Thoracic aorta (tissue), 2 donors: ENCODE measurements around the gene RAB3GAP1. TPM values are rescaled to one million over a fixed set of nuclear protein-coding genes. Genes with fewer than 3 reads are reported as not detected.

Experiments
- ATAC-seq: fragments of 150-250 bp; one replicate; pipeline ENCODE4 v1.8.0; 2017; ENCODE audit warnings: low read depth; ENCODE audit not compliant: insufficient number of reproducible peaks, low FRiP score
- DNase-seq: peaks from one replicate; pipeline ENCODE4 v3.0.0-alpha.2; 2020; ENCODE audit warnings: low spot score
- H3K27ac ChIP-seq, 2 donors: fragments of 200-600 bp; sonication (generic); 1 replicate in 1 of 2; 2 replicates in 1 of 2; pipeline ENCODE4 v1.5.1; 2016; ENCODE audit warnings: mild to moderate bottlenecking in 2 of 2, moderate library complexity in 2 of 2
- H3K27me3 ChIP-seq: fragments of 200-600 bp; sonication (generic); replicated peaks from 2 replicates; pipeline ENCODE4 v1.6.0; 2016; ENCODE audit warnings: mild to moderate bottlenecking; ENCODE audit not compliant: insufficient read depth
- H3K36me3 ChIP-seq: fragments of 200-600 bp; sonication (generic); one replicate; pipeline ENCODE4 v1.5.1; 2016
- H3K4me1 ChIP-seq, 2 donors: fragments of 200-600 bp; sonication (generic); 1 replicate in 1 of 2; 2 replicates in 1 of 2; pipeline versions ENCODE4 v1.5.1 to v1.6.0; 2016; ENCODE audit warnings: low read depth in 2 of 2, mild to moderate bottlenecking in 1 of 2; ENCODE audit not compliant: control insufficient read depth in 1 of 2
- H3K4me3 ChIP-seq: fragments of 200-600 bp; sonication (generic); 2 replicates; pipeline ENCODE4 v1.5.1; 2016; ENCODE audit warnings: mild to moderate bottlenecking
- H3K9me3 ChIP-seq: fragments of 200-600 bp; sonication (generic); 2 replicates; pipeline ENCODE4 v1.5.1; 2016
- total RNA-seq, 2 donors: library from RNA; depleted of rRNA; stranded (reverse); fragments of >200 nt; gene quantifications; one replicate each; pipeline versions ENCODE4 v1.1.0 to v1.2.3, GENCODE V29; 2016
- TF ChIP-seq, protein P1 (sequence below): fragments of 200-600 bp; sonication (generic); IDR thresholded peaks from one replicate; pipeline ENCODE4 v1.5.1; 2019; ENCODE audit warnings: antibody characterized with exemption

RAB3GAP1 gene
- total RNA-seq, 2 donors from 2014 or later = 56.0 to 69.4 TPM

DNA sequence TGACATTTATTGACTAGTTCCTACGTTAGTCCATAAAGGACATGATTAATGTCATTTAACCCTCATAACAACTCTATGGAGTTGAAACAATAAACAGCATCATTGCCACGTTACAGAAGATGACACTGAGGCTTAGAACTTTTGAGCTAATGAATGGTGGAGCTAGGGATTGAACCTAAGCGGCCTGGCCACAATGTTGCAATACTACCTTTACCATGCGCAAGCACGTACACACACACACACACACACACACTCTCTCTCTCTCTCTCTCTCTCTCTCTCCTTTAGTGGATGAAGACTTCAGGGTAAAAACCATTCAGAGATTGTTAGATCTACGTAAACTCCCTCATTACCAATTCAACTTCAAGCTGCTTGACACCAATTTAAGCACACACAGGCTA is 4.0 kb upstream of the RAB3GAP1 start:
- Histone ChIP-seq H3K27ac (no peak overlapping the region), H3K36me3 (no peaks in the 10 kb centered on the region), H3K27me3 (no peaks in the 10 kb centered on the region), H3K4me1 (peaks cover under 1 to 12% of the 10 kb centered on the region in 2 donors), H3K9me3 (no peaks in the 10 kb centered on the region), H3K4me3 (no peak overlapping the region)
- DNase-seq = no peak
- no peak for ATAC-seq
- TF ChIP-seq, protein P1, sequence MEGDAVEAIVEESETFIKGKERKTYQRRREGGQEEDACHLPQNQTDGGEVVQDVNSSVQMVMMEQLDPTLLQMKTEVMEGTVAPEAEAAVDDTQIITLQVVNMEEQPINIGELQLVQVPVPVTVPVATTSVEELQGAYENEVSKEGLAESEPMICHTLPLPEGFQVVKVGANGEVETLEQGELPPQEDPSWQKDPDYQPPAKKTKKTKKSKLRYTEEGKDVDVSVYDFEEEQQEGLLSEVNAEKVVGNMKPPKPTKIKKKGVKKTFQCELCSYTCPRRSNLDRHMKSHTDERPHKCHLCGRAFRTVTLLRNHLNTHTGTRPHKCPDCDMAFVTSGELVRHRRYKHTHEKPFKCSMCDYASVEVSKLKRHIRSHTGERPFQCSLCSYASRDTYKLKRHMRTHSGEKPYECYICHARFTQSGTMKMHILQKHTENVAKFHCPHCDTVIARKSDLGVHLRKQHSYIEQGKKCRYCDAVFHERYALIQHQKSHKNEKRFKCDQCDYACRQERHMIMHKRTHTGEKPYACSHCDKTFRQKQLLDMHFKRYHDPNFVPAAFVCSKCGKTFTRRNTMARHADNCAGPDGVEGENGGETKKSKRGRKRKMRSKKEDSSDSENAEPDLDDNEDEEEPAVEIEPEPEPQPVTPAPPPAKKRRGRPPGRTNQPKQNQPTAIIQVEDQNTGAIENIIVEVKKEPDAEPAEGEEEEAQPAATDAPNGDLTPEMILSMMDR = no peak

DNA sequence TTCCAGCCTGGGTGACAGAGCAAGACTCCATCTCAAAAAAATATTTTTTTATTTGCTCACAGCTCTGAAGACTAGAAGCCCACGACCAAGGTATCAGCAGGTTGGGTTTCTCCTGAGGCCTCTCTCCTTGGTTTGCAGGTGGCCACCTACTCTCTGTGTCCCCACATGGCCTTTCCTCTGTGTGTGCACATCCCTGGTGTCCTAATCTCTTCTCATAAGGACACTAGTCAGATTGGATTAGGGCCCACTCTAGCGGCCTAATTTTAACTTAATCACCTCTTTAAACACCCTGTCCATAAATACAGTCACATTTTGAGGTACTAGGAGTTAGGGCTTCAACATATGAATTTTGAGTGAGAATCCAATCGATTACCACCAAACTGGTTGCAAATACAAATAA is 2.0 kb upstream of the RAB3GAP1 start:
- no peak overlapping the region for H3K4me3 ChIP-seq
- no peak for DNase-seq
- no peaks in the 10 kb centered on the region for H3K27me3 ChIP-seq
- H3K9me3 ChIP-seq = no peaks in the 10 kb centered on the region
- peaks cover 8 to 33% of the 10 kb centered on the region in 2 donors for H3K4me1 ChIP-seq
- peak overlapping the region; percentile 23 to 24 for H3K27ac ChIP-seq
- H3K36me3 ChIP-seq = no peaks in the 10 kb centered on the region
- TF ChIP-seq, protein P1 = no peak
- no peak for ATAC-seq

DNA sequence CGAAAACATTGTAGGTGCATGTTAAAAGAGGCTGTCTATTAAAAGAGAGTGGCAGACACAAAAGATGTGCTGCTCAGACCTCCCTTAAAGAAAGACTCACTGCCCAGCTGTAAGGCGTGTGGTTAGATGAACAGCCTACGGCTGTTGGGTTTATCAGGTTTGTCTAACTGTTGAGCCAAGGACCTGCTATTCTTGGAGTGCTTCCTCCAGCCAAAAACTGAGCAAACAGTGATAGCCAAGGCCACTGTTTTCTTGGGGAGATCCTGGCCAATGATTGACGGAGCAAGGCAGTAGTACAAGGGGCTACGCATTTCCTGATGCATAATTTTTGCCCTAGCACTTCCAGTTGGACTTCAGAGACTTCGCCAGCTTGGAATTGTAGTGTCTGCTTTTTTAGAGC is 1.4 kb upstream of the RAB3GAP1 start:
- H3K9me3 ChIP-seq = no peaks in the 10 kb centered on the region
- H3K36me3 ChIP-seq = no peaks in the 10 kb centered on the region
- no peak for DNase-seq
- TF ChIP-seq, protein P1 = no peak
- peak overlapping the region; percentile 23 to 24 for H3K27ac ChIP-seq
- no peak for ATAC-seq
- H3K4me1 ChIP-seq = peaks cover 8 to 36% of the 10 kb centered on the region in 2 donors
- no peak overlapping the region for H3K4me3 ChIP-seq
- no peaks in the 10 kb centered on the region for H3K27me3 ChIP-seq

DNA sequence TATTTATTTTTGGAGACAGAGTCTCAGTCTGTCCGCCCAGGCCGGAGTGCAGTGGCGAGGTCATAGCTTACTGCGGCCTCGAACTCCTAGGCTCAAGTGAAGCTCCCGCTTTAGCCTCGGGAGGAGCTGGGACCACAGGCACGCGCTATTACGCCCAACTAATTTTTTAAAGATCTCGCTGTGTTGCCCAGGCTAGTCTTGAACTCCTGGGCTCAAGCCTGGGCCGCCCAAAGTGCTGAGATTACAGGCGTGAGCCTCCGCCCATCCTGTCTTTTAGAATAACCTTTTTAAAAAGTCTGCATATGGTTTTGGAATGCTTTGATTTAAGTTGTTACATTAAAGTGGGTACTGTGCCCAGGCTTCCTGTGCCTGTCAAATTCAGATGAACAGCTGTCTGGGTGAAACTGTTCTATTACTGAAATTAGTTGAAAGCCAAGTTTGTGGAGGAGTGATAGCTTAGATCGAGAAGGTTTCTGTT is 944 bp downstream of the RAB3GAP1 start:
- Histone ChIP-seq H3K4me1 (peaks cover 16 to 52% of the 10 kb centered on the region in 2 donors), H3K27ac (peak overlapping the region; percentile 93), H3K4me3 (peak overlapping the region; percentile 82), H3K9me3 (no peaks in the 10 kb centered on the region), H3K27me3 (no peaks in the 10 kb centered on the region), H3K36me3 (no peaks in the 10 kb centered on the region)
- TF ChIP-seq, protein P1 = no peak
- ATAC-seq (no peak), DNase-seq (no peak)

DNA sequence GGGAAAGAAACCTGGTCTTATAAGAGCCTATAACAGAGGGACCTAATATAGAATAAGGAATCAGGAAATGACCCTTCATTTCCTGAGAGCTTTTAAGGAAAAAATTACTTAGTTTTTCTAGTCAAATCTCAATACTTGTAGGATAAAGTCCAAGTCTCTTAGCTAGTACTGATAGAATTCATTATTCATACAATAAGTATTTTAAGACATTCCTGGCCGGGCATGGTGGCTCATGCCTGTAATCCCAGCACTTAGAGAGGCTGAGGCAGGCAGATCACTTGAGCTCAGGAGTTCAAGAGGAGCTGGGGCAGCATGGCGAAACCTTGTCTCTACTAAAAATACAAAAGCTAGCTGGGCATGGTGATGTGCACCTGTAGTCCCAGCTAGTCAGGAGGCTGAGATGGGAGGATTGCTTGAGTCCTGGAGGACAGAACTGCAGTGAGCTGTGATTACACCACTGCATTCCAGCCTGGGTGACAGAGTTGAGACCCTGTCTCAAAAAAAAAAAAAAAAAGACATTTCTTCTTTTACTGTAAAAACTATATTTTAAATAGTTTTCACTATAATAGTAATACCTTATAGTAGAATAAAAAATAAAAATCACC is 3.2 kb downstream of the RAB3GAP1 start:
- no peak for DNase-seq
- H3K36me3 ChIP-seq = no peaks in the 10 kb centered on the region
- TF ChIP-seq, protein P1 = no peak
- H3K4me1 ChIP-seq = peaks cover 21 to 51% of the 10 kb centered on the region in 2 donors
- H3K9me3 ChIP-seq = no peaks in the 10 kb centered on the region
- ATAC-seq = peak; percentile 56
- H3K27me3 ChIP-seq = no peaks in the 10 kb centered on the region
- peak overlapping the region; percentile 51 to 93 for H3K27ac ChIP-seq
- H3K4me3 ChIP-seq = peak overlapping the region; percentile 22
